GM23248 (cell line): ENCODE results near the gene DNAJC21.

Experiments used
- EZH2 ChIP-seq: fragments of 200-600 bp; sonication (generic); IDR thresholded peaks from 2 replicates; pipeline ENCODE4 v1.6.1; 2018; ENCODE audit warnings: antibody characterized with exemption, mild to moderate bottlenecking; ENCODE audit not compliant: insufficient read depth, poor library complexity, severe bottlenecking
- EZH2phosphoT487 ChIP-seq: fragments of 200-600 bp; sonication (generic); IDR thresholded peaks from 2 replicates; pipeline ENCODE4 v1.6.1; 2018; ENCODE audit warnings: antibody characterized with exemption, moderate library complexity, mild to moderate bottlenecking, low read depth; ENCODE audit not compliant: insufficient read depth

DNA sequence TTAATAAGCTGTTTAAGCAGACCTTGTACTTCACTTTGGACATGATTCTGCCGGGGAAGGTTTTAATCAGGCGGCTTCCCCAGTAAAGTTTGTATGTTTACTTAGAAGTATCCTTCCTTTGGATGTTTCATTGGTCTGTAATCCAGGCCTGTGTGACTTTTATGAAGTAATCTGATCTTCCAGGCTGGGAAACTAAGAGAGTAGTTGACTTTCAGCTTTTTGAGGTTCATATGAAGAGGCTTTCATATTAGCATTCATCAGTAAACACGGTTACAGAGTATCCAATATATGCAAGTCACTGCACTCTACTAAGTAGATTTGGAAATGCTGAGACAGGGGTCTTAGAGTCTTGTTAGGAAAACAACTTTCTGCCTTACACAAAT lies 1.1 kb downstream of the DNAJC21 start:
- no peak for TF ChIP-seq EZH2
- TF ChIP-seq EZH2phosphoT487: no peak
